Measurements from ENCODE around the gene MDH1. TPM values are rescaled to one million over a fixed set of nuclear protein-coding genes. Genes with fewer than 3 reads are reported as not detected.

Gene MDH1
- polyA plus RNA-seq, 1 donor: 431 TPM

DNA sequence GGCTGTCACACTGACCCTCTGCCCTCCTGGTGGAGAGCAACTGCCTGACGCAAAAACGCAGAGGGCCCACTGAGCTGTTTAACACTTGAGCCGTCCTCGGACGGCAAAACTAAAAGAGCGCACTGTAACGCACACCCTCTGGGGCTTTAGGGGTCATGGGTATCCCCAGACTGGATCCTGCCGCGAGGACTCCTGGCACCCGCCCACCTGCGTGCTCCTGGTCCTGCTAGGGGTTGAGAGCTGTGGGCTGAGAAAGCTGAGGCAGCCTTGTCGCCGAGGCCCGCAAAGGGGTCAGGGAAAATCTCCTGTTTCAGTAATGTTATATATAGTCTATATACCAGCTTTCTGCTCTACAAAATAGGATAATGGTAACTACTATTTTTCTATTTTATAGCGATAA lies 39.1 kb downstream of the MDH1 start:
- DNase-seq: no peak

DNA sequence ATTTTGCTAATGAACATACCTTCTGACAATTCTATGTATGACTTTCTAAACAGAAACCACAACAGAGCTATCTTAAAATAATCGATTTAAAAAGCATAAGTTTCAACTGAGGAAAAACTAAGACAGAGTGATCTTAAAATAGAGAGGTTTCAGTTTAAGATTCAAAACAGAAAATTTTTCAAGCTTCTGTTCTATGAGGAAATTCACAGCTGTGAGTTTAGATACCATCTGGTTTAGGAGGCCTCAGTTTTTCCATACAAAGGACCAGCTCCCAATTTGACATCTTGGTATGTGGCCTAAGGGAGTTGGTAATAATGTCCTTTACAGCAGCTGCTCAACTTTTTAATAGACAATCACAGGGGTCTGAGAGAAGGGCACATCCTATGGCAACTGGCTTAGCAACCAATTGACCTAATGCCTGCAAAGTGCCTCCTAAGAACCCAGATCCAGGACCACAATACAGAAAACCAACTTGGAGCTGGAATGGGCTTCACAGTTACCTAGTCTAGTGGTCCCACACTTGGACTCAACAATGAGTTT lies 39.7 kb downstream of the MDH1 start:
- no peak for DNase-seq

DNA sequence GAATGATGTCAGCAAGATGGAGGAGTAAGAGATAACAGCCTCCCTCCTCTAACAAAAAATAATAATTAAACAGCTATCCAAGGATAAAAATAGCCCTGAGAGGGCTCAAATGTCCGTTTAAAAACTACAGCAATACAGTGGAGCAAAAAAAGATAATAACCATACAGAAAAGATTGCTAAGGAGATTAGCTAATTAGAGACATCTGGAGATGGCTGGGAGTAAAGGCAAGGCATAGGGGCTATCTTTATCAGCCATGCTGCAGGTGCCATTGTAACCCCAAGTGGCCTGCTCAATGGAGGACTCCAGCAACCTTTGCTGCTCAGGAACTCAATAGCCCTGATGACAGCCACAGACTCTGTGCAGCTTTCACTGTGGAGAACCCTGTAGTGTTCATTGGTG lies 42.7 kb downstream of the MDH1 start:
- DNase-seq: no peak

DNA sequence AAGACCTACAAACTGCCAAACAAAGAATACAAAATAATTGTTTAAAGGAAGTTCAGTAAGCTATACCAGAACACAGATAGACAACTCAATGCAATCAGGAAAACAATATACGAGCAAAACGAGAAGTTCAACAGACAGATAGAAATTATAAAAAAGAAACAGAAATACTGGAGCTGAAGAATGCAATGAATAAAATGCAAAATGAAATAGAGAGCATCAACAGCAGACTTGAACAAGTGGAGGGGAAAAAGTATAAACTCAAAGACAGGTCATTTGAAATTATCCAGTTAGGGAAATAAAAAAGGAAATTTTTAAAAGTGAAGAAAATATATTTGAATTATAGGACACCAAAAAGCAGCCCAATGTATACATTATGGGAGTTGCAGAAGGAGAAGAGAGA lies 43.6 kb downstream of the MDH1 start:
- DNase-seq: no peak

DNA sequence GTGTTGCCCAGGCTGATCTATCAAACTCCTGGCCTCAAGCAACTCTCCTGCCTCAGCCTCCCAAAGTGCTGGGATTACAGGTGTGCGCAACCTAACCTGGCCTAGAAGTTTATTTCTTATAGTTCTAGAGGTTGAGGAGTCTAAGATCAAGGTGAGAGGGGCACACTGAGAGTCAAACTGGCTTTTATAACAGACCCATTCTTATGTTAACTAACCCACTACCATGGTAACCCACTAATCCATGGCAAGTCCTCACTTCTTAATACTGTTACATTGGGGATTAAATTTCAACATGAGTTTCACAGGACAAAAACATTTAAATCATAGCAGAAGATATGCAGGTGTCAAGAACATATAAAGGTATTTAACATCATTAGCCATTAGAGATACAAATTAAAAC lies 50.6 kb downstream of the MDH1 start:
- DNase-seq: no peak

DNA sequence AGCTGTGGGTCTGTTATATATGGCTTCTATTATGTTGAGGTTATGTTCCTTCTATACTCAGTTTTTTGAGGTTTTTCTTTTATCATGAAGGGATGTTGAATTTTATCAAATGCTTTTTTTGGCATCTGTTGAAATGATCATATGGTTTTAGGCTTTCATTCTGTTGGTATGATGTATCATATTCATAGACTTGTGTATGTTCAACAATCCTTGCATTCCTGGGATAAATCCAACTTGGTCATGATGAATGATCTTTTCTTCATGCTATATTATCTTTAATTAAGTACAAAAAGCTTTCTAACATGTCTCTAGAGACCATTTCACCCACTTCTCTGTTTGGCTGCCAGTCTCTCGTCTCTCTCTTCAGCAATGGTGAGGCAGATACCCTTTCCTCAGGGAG lies 54.2 kb downstream of the MDH1 start:
- no peak for DNase-seq

DNA sequence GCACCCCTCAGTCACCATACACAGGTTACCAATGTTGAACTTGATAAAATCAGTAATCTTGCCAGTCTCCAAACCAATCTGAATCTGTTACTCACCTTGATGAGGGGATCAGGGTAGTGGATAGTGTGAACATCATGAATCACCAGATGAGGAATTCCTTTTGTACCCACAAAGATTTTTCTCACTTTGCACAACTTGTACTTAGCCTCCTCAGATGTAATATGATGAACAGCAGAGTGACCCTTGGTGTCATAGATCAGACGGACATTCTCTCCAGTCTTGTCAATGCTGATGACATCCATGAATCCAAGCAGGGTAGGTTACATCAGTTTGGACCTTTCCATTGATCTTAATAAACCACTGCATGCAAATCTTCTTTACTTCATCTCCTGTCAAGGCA lies 54.7 kb downstream of the MDH1 start:
- no peak for DNase-seq

DNA sequence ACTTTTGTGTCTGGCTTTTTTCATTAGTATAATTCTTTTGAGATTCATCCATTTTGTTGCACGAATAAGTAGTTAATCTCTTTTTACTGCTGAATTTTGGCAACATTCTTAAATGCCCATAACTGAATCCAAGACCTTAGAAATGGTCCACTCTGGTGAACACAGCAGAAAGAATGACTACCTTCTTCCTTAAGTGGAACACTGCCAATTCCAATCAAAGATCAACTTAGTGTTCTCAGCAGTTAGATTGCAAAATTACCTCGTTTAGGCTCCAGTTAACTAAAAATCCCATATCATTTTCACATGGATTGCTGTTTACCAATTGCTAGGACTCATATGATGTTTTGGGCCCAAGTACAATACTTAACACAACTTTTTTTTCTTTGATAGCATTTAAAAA lies 59.9 kb downstream of the MDH1 start:
- no peak for DNase-seq

DNA sequence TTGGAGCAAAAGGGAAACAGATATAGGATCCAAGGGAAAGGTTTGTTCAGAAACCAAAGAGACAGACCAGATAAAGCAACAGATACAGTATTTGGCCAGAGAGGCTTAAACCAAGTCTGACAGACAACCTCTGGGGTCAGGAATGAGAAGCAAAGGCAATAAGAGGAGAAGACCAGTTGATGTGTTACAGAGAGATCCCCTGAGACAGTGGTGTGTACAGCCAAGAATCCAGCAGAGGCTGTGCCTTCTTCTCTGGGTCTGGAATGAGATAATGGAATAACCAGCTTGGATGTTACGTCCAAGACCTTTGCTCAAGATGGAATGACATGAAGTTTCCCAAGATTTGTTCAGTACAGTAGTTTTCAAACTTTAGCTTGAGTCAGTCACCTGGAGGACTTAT lies 61.1 kb downstream of the MDH1 start:
- no peak for DNase-seq

DNA sequence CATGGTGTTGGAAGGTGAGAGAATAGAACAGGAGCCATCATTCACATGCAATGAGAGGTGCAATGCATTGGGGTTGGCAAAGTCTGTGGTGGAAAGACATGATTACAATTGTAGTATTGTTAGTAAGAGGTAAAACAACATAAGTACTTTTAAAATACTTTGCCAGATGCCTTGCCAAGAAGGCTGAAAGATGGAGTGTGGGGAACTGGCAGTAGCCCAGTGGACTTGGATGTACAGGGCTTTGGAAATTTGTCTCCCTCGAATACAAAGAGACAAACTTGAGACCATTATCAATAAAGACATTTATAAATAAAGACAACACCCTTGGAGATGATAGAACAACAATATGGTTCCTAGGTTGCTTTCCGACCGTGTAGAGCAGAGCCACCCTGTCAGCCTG lies 62.0 kb downstream of the MDH1 start:
- DNase-seq: no peak

DNA sequence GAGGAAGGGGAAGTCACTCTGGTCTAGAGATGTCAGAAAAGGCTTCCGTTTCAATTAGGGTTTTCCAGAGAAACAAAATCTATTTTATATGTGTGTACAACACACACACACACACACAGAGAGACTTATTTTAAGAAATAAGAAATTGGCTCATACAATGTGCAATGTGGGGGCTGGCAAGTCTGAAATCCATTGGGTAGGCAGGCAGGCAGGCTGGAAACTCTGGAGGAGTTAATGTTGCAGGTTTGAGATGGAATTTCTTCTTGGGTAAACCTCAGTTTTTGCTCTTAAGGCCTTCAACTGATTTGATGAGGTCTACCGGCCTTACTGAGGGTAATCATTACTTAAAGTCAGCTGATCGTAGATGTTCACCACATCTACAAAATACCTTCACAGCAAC lies 62.6 kb downstream of the MDH1 start:
- DNase-seq: no peak

DNA sequence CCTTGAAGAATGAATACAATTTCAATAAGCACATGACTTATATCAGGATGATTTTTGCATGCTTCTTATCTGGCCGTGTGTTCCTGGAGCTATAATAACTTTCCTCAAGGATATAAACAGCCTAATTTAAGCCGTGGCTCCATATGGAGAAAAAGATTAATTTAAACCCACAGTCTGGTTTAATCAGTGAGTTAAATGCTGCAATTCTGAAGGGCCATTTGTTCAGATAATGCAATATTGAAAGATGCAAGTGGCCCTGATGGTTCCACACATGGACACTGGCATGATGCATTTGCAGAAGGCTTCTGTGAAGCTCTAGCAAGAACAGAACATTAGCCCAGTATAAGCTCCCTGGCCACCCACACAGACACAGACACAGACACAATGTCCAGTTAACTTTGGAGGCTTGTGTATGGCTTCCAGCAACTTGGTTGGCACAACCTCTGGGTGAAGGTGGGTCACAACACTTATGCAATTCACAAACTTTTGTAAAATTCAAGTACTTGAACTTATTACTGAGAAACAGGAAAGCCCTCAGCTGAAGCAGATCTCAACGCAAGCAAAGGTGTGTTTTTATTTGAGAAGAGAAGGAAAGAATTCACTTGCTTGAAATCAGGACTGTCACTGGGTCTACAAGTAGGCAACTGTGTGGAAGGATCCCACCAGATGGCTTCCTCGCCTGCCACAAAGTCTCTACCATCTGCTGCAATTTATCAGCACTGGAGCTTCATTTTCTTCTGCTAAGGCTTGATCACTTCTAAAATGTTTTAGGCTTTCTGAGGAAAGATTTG lies 63.3 kb downstream of the MDH1 start:
- no peak for DNase-seq

DNA sequence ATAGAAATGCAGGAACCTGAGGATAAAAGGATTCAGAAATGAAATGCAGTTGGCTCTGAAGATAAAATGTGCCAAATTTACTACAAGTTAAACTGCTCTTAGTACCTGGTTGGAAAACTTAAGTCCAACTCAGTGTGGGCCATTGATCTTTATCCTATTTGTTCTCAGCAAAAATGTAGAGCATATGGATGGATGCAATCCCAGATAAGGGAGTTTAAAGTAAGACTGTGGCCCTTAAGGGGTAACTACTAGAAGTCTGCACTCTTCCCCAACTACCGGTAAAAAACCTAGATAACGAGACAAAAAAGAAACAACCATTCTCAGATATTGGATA lies 63.9 kb downstream of the MDH1 start:
- DNase-seq: no peak

DNA sequence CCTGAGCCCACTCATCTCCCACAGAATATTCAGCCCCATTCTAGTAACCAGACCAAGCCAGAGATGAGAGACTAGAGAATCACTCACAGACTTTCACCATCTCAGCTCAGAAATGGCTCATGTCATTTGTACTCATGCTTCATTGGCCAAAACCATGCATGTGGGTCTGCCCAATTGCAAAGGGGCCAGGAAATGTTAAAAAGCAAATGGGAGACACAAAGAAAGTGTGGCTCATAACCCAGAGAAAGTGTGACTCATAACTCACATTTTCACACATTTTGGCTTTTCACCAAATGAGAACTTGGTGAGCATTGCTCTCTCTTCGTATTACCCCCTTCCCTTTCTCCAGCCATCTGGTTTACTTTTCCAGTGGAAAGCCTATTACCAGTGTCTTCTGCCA lies 66.2 kb downstream of the MDH1 start:
- no peak for DNase-seq

Other genes with a start within 250 kb of the MDH1 start
- gene WDPCP, start 486 bp upstream of the MDH1 start, polyA plus RNA-seq (ENCODE audit: insufficient read length): 16.4 TPM